Glutamatergic neuron (in vitro differentiated cells): ENCODE data around the gene WDR91. TPM values are rescaled to one million over a fixed set of nuclear protein-coding genes. Genes with fewer than 3 reads are reported as not detected.

ENCODE experiments used
- DNase-seq: peaks from one replicate; pipeline ENCODE4 v3.0.0; 2022
- H3K27ac Mint-ChIP-seq: one replicate; pipeline ENCODE4 v1.8.0; 2020; ENCODE audit warnings: mild to moderate bottlenecking, mixed read lengths, inconsistent platforms; ENCODE audit not compliant: unreplicated experiment
- H3K27me3 Mint-ChIP-seq: one replicate; pipeline ENCODE4 v1.8.0; 2020; ENCODE audit warnings: mild to moderate bottlenecking, moderate library complexity, mixed read lengths, inconsistent platforms; ENCODE audit not compliant: unreplicated experiment
- H3K36me3 Mint-ChIP-seq: one replicate; pipeline ENCODE4 v1.8.0; 2020; ENCODE audit warnings: mild to moderate bottlenecking, mixed read lengths, inconsistent platforms; ENCODE audit not compliant: unreplicated experiment
- H3K4me1 Mint-ChIP-seq: one replicate; pipeline ENCODE4 v1.8.0; 2020; ENCODE audit warnings: mild to moderate bottlenecking, low read depth, mixed read lengths, inconsistent platforms; ENCODE audit not compliant: unreplicated experiment
- H3K4me3 Mint-ChIP-seq: one replicate; pipeline ENCODE4 v1.8.0; 2020; ENCODE audit warnings: mild to moderate bottlenecking, mixed read lengths, inconsistent platforms; ENCODE audit not compliant: unreplicated experiment
- H3K9me3 Mint-ChIP-seq: one replicate; pipeline ENCODE4 v1.8.0; 2020; ENCODE audit warnings: mild to moderate bottlenecking, moderate library complexity, mixed read lengths, inconsistent platforms; ENCODE audit not compliant: unreplicated experiment
- total RNA-seq: library from RNA; stranded (reverse); fragmentation: NEBNext Ultra II Directional; extraction: Animal tissue kit (Norgen Biotek cat#: 25700); gene quantifications from one replicate; pipeline ENCODE4 v1.2.1, GENCODE V29; 2021; ENCODE audit not compliant: unreplicated experiment
- TF ChIP-seq, protein P1 (sequence below): fragments of 200-600 bp; sonication (generic); IDR thresholded peaks from one replicate; pipeline ENCODE4 v1.5.0; 2021; ENCODE audit not compliant: partially characterized antibody, unreplicated experiment

WDR91 gene
- total RNA-seq, 1 donor from 2014 or later: 24.5 TPM

DNA sequence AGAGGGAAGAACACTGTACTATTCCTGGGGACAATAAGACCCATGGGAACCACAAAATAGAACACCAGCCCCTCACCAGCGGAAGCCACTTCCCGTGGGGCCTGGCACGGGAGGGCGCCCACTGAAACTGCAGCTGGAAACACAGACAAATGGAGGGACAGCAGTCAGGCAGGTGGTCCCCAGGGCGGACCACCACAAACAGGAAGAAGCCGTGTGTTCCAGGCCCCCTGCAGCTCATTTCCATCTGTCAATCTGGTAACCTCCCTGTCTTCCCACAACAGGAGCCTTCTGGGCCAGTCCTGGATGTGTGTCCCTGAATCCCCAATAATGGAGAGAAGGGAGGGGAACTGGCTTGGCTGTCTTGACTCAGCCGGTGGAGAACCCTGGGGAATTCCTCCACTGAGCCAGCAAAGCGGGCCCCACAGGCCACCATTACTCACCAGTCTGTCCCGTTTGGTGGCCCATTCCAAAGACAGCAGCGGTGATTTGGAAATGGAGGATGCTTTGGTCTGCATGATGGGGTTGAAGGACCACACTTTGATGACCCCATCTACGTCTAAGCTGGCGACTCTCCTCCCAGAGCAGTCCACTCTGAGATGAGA is 16.7 kb downstream of the WDR91 start:
- H3K36me3 Mint-ChIP-seq: no peaks in the 10 kb centered on the region
- DNase-seq: no peak
- H3K9me3 Mint-ChIP-seq: peaks cover 3% of the 10 kb centered on the region
- no peak overlapping the region for H3K27ac Mint-ChIP-seq
- H3K27me3 Mint-ChIP-seq: no peaks in the 10 kb centered on the region
- H3K4me3 Mint-ChIP-seq: no peak overlapping the region
- TF ChIP-seq, protein P1, sequence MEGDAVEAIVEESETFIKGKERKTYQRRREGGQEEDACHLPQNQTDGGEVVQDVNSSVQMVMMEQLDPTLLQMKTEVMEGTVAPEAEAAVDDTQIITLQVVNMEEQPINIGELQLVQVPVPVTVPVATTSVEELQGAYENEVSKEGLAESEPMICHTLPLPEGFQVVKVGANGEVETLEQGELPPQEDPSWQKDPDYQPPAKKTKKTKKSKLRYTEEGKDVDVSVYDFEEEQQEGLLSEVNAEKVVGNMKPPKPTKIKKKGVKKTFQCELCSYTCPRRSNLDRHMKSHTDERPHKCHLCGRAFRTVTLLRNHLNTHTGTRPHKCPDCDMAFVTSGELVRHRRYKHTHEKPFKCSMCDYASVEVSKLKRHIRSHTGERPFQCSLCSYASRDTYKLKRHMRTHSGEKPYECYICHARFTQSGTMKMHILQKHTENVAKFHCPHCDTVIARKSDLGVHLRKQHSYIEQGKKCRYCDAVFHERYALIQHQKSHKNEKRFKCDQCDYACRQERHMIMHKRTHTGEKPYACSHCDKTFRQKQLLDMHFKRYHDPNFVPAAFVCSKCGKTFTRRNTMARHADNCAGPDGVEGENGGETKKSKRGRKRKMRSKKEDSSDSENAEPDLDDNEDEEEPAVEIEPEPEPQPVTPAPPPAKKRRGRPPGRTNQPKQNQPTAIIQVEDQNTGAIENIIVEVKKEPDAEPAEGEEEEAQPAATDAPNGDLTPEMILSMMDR: no peak
- H3K4me1 Mint-ChIP-seq: peaks cover 6% of the 10 kb centered on the region

- no peak overlapping the region for H3K27ac Mint-ChIP-seq
- H3K4me1 Mint-ChIP-seq: peaks cover 6% of the 10 kb centered on the region
- H3K4me3 Mint-ChIP-seq: no peak overlapping the region
- TF ChIP-seq, protein P1: no peak
- no peaks in the 10 kb centered on the region for H3K36me3 Mint-ChIP-seq
- no peaks in the 10 kb centered on the region for H3K27me3 Mint-ChIP-seq
- no peak for DNase-seq
- H3K9me3 Mint-ChIP-seq: peaks cover 3% of the 10 kb centered on the region
These were observed 17.7 kb downstream of the WDR91 start for GRCh38 chr7:135193615-135194081.

DNA sequence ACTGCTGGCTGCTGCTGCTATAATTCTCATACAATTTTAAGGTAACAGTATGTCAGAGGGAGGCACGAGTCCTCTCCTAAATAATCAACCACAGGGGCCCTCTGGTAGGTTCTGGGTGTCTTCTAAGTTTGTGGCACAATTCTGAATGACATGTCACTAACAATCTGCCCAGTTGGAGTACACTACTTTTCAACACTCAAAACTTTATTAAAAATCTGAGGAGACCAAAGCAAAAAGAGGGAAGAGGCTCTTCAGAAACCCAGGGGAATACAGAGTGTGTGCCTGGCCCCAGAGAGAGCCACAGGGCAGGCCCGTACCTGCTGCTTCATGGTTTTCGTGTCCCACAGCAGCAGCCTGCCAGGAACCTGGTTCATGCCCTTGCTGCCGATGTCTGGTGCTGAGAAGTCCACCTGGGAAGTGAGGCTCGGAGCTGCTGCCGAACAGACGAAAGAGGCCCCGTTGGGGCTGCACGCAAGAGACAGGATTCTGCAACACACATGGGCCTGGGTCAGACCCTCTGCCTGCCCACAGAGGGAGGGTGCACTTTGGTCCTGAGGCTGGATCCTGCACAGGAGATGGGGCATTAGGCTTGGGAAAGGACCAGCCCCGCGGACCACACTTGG is 18.3 kb downstream of the WDR91 start:
- no peak for DNase-seq
- TF ChIP-seq, protein P1: no peak
- H3K36me3 Mint-ChIP-seq: no peaks in the 10 kb centered on the region
- no peak overlapping the region for H3K4me3 Mint-ChIP-seq
- no peaks in the 10 kb centered on the region for H3K27me3 Mint-ChIP-seq
- H3K4me1 Mint-ChIP-seq: peaks cover 6% of the 10 kb centered on the region
- H3K27ac Mint-ChIP-seq: no peak overlapping the region
- H3K9me3 Mint-ChIP-seq: peaks cover 3% of the 10 kb centered on the region

DNA sequence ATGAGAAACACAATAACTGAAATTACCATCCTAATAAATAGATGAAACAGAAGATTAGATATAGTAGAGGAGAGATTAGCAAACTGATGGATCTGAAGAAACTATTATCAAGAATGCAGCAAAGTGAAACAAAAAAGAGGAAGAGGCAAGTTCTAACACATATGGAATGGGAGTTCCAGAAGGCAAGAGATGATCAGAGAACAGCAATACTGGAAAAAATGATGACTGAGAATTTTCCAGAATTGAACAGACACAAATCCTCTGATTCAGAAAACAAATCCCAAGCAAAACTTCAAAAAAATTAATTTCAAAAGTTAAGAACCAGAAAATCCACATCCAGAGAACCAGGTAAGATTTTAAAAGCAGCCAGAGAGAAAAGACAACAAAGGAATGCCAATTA is 20.6 kb downstream of the WDR91 start:
- Mint-ChIP-seq H3K27me3 (no peaks in the 10 kb centered on the region), H3K4me1 (peaks cover 6% of the 10 kb centered on the region), H3K4me3 (no peak overlapping the region), H3K36me3 (no peaks in the 10 kb centered on the region), H3K9me3 (peaks cover 3% of the 10 kb centered on the region), H3K27ac (no peak overlapping the region)
- no peak for DNase-seq
- TF ChIP-seq, protein P1: no peak

GRCh38 chr7:135189961-135190360 is 21.4 kb downstream of the WDR91 start:
- H3K4me1 Mint-ChIP-seq: peaks cover 2% of the 10 kb centered on the region
- DNase-seq: no peak
- H3K9me3 Mint-ChIP-seq: peaks cover 3% of the 10 kb centered on the region
- no peaks in the 10 kb centered on the region for H3K36me3 Mint-ChIP-seq
- TF ChIP-seq, protein P1: no peak
- H3K4me3 Mint-ChIP-seq: no peak overlapping the region
- H3K27ac Mint-ChIP-seq: no peak overlapping the region
- H3K27me3 Mint-ChIP-seq: no peaks in the 10 kb centered on the region
